Measurements from ENCODE around the gene ERC1. TPM values are rescaled to one million over a fixed set of nuclear protein-coding genes. Genes with fewer than 3 reads are reported as not detected.

Gene ERC1
- total RNA-seq, 1 donor from 2014 or later: 79.5 TPM

- Mint-ChIP-seq H3K4me1 (ENCODE audit: unreplicated experiment) (peaks cover 10% of the 10 kb centered on the region), H3K27ac (ENCODE audit: unreplicated experiment) (no peak overlapping the region), H3K36me3 (ENCODE audit: unreplicated experiment) (peaks cover 8% of the 10 kb centered on the region), H3K4me3 (ENCODE audit: unreplicated experiment) (no peak overlapping the region), H3K27me3 (ENCODE audit: unreplicated experiment) (no peaks in the 10 kb centered on the region), H3K9me3 (ENCODE audit: unreplicated experiment) (no peaks in the 10 kb centered on the region)
- no peak for TF ChIP-seq CTCF (IDR thresholded peaks at IDR 0.05)
- no peak for DNase-seq (ENCODE audit: extremely low spot score, unreplicated experiment)
Measured at GRCh38 chr12:1470051-1470450, 479.0 kb downstream of the ERC1 start.

- H3K36me3 Mint-ChIP-seq (ENCODE audit: unreplicated experiment): no peaks in the 10 kb centered on the region
- H3K4me3 Mint-ChIP-seq (ENCODE audit: unreplicated experiment): no peak overlapping the region
- H3K27me3 Mint-ChIP-seq (ENCODE audit: unreplicated experiment): no peaks in the 10 kb centered on the region
- H3K9me3 Mint-ChIP-seq (ENCODE audit: unreplicated experiment): no peaks in the 10 kb centered on the region
- no peak for DNase-seq (ENCODE audit: extremely low spot score, unreplicated experiment)
- TF ChIP-seq CTCF (IDR thresholded peaks at IDR 0.05): no peak
- no peak overlapping the region for H3K27ac Mint-ChIP-seq (ENCODE audit: unreplicated experiment)
- peaks cover 7% of the 10 kb centered on the region for H3K4me1 Mint-ChIP-seq (ENCODE audit: unreplicated experiment)
Measured at GRCh38 chr12:1471224-1471623, 480.2 kb downstream of the ERC1 start.

GRCh38 chr12:1473418-1473817 is 482.4 kb downstream of the ERC1 start:
- DNase-seq (ENCODE audit: extremely low spot score, unreplicated experiment): no peak
- H3K27ac Mint-ChIP-seq (ENCODE audit: unreplicated experiment): no peak overlapping the region
- no peaks in the 10 kb centered on the region for H3K9me3 Mint-ChIP-seq (ENCODE audit: unreplicated experiment)
- H3K4me3 Mint-ChIP-seq (ENCODE audit: unreplicated experiment): no peak overlapping the region
- TF ChIP-seq CTCF (IDR thresholded peaks at IDR 0.05): no peak
- no peaks in the 10 kb centered on the region for H3K27me3 Mint-ChIP-seq (ENCODE audit: unreplicated experiment)
- H3K4me1 Mint-ChIP-seq (ENCODE audit: unreplicated experiment): peaks cover 13% of the 10 kb centered on the region
- H3K36me3 Mint-ChIP-seq (ENCODE audit: unreplicated experiment): no peaks in the 10 kb centered on the region

- TF ChIP-seq CTCF (IDR thresholded peaks at IDR 0.05): no peak
- Mint-ChIP-seq H3K27me3 (ENCODE audit: unreplicated experiment) (no peaks in the 10 kb centered on the region), H3K9me3 (ENCODE audit: unreplicated experiment) (no peaks in the 10 kb centered on the region), H3K4me1 (ENCODE audit: unreplicated experiment) (peaks cover 14% of the 10 kb centered on the region), H3K36me3 (ENCODE audit: unreplicated experiment) (no peaks in the 10 kb centered on the region), H3K27ac (ENCODE audit: unreplicated experiment) (no peak overlapping the region), H3K4me3 (ENCODE audit: unreplicated experiment) (no peak overlapping the region)
- no peak for DNase-seq (ENCODE audit: extremely low spot score, unreplicated experiment)
Measured at GRCh38 chr12:1474041-1474573, 483.1 kb downstream of the ERC1 start.

- peaks cover 14% of the 10 kb centered on the region for H3K4me1 Mint-ChIP-seq (ENCODE audit: unreplicated experiment)
- H3K27ac Mint-ChIP-seq (ENCODE audit: unreplicated experiment): no peak overlapping the region
- TF ChIP-seq CTCF (IDR thresholded peaks at IDR 0.05): no peak
- H3K4me3 Mint-ChIP-seq (ENCODE audit: unreplicated experiment): no peak overlapping the region
- no peaks in the 10 kb centered on the region for H3K27me3 Mint-ChIP-seq (ENCODE audit: unreplicated experiment)
- DNase-seq (ENCODE audit: extremely low spot score, unreplicated experiment): no peak
- no peaks in the 10 kb centered on the region for H3K9me3 Mint-ChIP-seq (ENCODE audit: unreplicated experiment)
- H3K36me3 Mint-ChIP-seq (ENCODE audit: unreplicated experiment): no peaks in the 10 kb centered on the region
Measured at GRCh38 chr12:1474574-1475153, 483.6 kb downstream of the ERC1 start.
